PC-9 (cell line): ENCODE data around the gene GNPDA2. TPM values are rescaled to one million over a fixed set of nuclear protein-coding genes. Genes with fewer than 3 reads are reported as not detected.

Experiments used
- BruUV-seq: library from RNA; stranded (reverse); fragments of 400-500 nt; replicated peaks from 2 replicates; lab custom pipeline; 2021; lab: Mats Ljungman, UMichigan
- CTCF ChIA-PET: fragments of 300-600 bp; sonication (Branson Sonifier 250); formaldehyde crosslinking; loops from one replicate; lab custom pipeline; 2022; ENCODE audit warnings: antibody characterized with exemption; lab: Charles Lee
- POLR2A ChIA-PET: fragments of 300-600 bp; sonication (Branson Sonifier 250); formaldehyde crosslinking; loops from one replicate; lab custom pipeline; 2022; ENCODE audit warnings: antibody characterized with exemption; ENCODE audit not compliant: unreplicated experiment; lab: Charles Lee
- DNase-seq, 2 experiments: peaks; one replicate each; pipeline versions ENCODE4 v3.0.0 to v3.0.0-alpha.2; 2015 to 2022; ENCODE audit warnings: mixed read lengths in 1 of 2
- H2AFZ ChIP-seq: fragments of 200-600 bp; sonication (generic); 2 replicates; pipeline ENCODE4 v1.8.1; 2017; ENCODE audit warnings: antibody characterized with exemption
- H3F3A ChIP-seq: fragments of 200-600 bp; sonication (generic); 2 replicates; pipeline ENCODE4 v1.8.1; 2017; ENCODE audit warnings: antibody characterized with exemption, mild to moderate bottlenecking, low read depth; ENCODE audit not compliant: insufficient read depth
- H3K27ac ChIP-seq: fragments of 200-600 bp; sonication (generic); 2 replicates; pipeline ENCODE4 v1.6.1; 2016; ENCODE audit warnings: mixed run types
- H3K27me3 ChIP-seq: fragments of 200-600 bp; sonication (generic); 2 replicates; pipeline ENCODE4 v1.6.1; 2016; ENCODE audit warnings: low read depth, mixed run types; ENCODE audit not compliant: insufficient read depth
- H3K36me3 ChIP-seq: fragments of 200-600 bp; sonication (generic); 2 replicates; pipeline ENCODE4 v1.6.1; 2016; ENCODE audit warnings: low read depth, mixed run types
- H3K4me1 ChIP-seq: fragments of 200-600 bp; sonication (generic); replicated peaks from 2 replicates; pipeline ENCODE4 v1.6.1; 2016; ENCODE audit warnings: mixed run types; ENCODE audit not compliant: insufficient read depth
- H3K4me2 ChIP-seq: fragments of 200-600 bp; sonication (generic); 2 replicates; pipeline ENCODE4 v1.6.1; 2017; ENCODE audit warnings: mixed run types
- H3K4me3 ChIP-seq: fragments of 200-600 bp; sonication (generic); 2 replicates; pipeline ENCODE4 v1.6.1; 2016; ENCODE audit warnings: mixed run types
- H3K79me2 ChIP-seq: fragments of 200-600 bp; sonication (generic); 2 replicates; pipeline ENCODE4 v1.6.1; 2017; ENCODE audit warnings: low read depth, mixed run types
- H3K9me2 ChIP-seq: fragments of 200-600 bp; sonication (generic); 2 replicates; pipeline ENCODE4 v1.8.1; 2017; ENCODE audit warnings: mild to moderate bottlenecking; ENCODE audit not compliant: insufficient read depth
- H3K9me3 ChIP-seq: fragments of 200-600 bp; sonication (generic); 2 replicates; pipeline ENCODE4 v1.8.1; 2016; ENCODE audit warnings: low read depth; ENCODE audit not compliant: insufficient read depth
- H4K20me1 ChIP-seq: fragments of 200-600 bp; sonication (generic); 2 replicates; pipeline ENCODE4 v1.8.1; 2017; ENCODE audit not compliant: insufficient read depth
- EZH2 ChIP-seq: fragments of 200-600 bp; sonication (generic); IDR thresholded peaks from 2 replicates; pipeline ENCODE4 v1.8.0; 2017; ENCODE audit warnings: antibody characterized with exemption, low read depth
- intact Hi-C: fragments of 100-400 bp; cut with micrococcal nuclease; formaldehyde crosslinking; loops from one replicate; pipeline ENCODE4 v1.10.0; 2022; ENCODE audit not compliant: unreplicated experiment
- total RNA-seq: library from RNA; stranded (reverse); gene quantifications from 2 replicates; pipeline ENCODE4 v1.2.3, GENCODE V29; 2021
- TF ChIP-seq, protein P1 (sequence below): fragments of 200-600 bp; sonication (generic); conservative IDR thresholded peaks from 2 replicates; pipeline ENCODE4 v1.6.1; 2017; ENCODE audit warnings: mixed run types, antibody characterized with exemption, mild to moderate bottlenecking, moderate library complexity

GNPDA2 gene
- total RNA-seq, 1 experiment from 2014 or later = 14.6 TPM

DNA sequence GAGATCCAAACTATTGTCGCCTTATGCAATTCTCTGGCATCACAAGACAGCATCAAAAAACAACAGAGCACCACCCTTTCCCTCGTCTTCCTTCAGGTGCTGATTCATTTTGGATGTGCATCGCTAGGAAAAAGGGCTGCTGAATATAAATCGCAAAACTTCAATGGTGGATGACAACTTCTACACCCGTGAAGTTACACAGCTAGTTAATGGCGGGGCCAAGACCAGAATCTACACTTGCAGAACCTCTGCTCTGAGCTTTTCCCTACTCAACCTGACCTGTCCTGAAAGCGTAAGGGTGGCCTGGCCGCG is 674 bp downstream of the GNPDA2 start:
- peaks cover 20% of the 10 kb centered on the region for H3K79me2 ChIP-seq
- H2AFZ ChIP-seq = peak overlapping the region; percentile 98
- peak overlapping the region; percentile 89 for H3K4me3 ChIP-seq
- H3K27me3 ChIP-seq = no peaks in the 10 kb centered on the region
- no peaks in the 10 kb centered on the region; the same call in 1 of the 2 replicates for H4K20me1 ChIP-seq
- intact Hi-C loops = no loop called here
- H3K9me2 ChIP-seq = no peaks in the 10 kb centered on the region
- H3K27ac ChIP-seq = no peak overlapping the region
- ChIA-PET CTCF (no interaction called here), POLR2A (no interaction called here)
- peaks cover 18% of the 10 kb centered on the region; the same call in 1 of the 2 replicates for H3K4me1 ChIP-seq
- H3F3A ChIP-seq = no peaks in the 10 kb centered on the region
- H3K9me3 ChIP-seq = no peaks in the 10 kb centered on the region
- peak overlapping the region; percentile 94 for H3K4me2 ChIP-seq
- no TSS peak for BruUV-seq
- no peaks in the 10 kb centered on the region for H3K36me3 ChIP-seq
- TF ChIP-seq, protein P1, sequence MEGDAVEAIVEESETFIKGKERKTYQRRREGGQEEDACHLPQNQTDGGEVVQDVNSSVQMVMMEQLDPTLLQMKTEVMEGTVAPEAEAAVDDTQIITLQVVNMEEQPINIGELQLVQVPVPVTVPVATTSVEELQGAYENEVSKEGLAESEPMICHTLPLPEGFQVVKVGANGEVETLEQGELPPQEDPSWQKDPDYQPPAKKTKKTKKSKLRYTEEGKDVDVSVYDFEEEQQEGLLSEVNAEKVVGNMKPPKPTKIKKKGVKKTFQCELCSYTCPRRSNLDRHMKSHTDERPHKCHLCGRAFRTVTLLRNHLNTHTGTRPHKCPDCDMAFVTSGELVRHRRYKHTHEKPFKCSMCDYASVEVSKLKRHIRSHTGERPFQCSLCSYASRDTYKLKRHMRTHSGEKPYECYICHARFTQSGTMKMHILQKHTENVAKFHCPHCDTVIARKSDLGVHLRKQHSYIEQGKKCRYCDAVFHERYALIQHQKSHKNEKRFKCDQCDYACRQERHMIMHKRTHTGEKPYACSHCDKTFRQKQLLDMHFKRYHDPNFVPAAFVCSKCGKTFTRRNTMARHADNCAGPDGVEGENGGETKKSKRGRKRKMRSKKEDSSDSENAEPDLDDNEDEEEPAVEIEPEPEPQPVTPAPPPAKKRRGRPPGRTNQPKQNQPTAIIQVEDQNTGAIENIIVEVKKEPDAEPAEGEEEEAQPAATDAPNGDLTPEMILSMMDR = no peak
- no peak for TF ChIP-seq EZH2
- no peak for DNase-seq

DNA sequence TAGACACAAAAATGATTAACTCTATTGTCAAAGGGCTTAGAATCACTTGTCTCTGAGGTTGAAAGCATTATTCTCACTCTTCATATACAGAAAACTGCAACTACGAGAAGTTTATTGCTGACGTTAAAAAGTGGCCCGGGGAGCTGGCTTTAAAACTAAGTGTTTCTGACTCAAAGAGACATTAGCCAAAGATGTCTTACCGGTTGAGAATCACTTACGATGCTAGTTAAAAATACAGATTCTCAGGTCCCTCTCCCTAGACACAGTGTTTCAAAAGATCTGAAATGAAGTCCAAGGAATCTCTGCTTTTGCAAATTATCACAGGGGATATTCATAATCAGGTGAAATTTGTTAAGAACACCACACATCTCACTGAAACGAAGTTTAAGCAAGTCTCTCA is 1.2 kb downstream of the GNPDA2 start:
- Histone ChIP-seq H3K27me3 (no peaks in the 10 kb centered on the region), H3F3A (no peaks in the 10 kb centered on the region), H3K27ac (no peak overlapping the region), H3K9me3 (no peaks in the 10 kb centered on the region), H3K9me2 (no peaks in the 10 kb centered on the region), H2AFZ (peak overlapping the region; percentile 98; the same call in 1 of the 2 replicates), H4K20me1 (no peaks in the 10 kb centered on the region; the same call in 1 of the 2 replicates), H3K4me3 (peak overlapping the region; percentile 89), H3K79me2 (peaks cover 20% of the 10 kb centered on the region), H3K36me3 (no peaks in the 10 kb centered on the region), H3K4me1 (peaks cover 18% of the 10 kb centered on the region; the same call in 1 of the 2 replicates), H3K4me2 (peak overlapping the region; percentile 94)
- no TSS peak for BruUV-seq
- DNase-seq = no peak
- no peak for TF ChIP-seq EZH2
- TF ChIP-seq, protein P1 = no peak
- intact Hi-C loops = no loop called here
- ChIA-PET POLR2A (no interaction called here), CTCF (no interaction called here)

DNA sequence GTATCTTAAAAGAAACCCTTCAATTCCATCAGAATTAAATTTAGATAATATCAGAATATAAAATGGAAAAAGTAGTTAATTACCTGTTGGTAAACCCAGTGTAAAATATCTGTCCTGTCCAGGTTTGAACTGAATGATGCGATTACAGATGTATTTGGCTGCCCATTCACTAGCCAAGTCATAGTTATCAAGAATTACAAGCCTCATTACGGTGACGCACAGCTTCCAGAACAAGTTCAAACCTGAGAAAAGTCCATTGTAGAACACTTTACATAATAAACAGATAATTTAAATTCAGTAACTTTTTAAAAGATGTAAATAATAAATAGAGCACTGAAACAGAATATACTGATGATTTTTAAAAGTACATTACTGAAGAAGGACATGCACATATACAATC is 4.4 kb downstream of the GNPDA2 start:
- Histone ChIP-seq H3K27ac (no peak overlapping the region), H3K36me3 (no peaks in the 10 kb centered on the region), H3K79me2 (peaks cover 20% of the 10 kb centered on the region), H3K9me2 (no peaks in the 10 kb centered on the region), H3F3A (no peaks in the 10 kb centered on the region), H3K4me1 (peaks cover 12% of the 10 kb centered on the region; the same call in 1 of the 2 replicates), H3K27me3 (no peaks in the 10 kb centered on the region), H2AFZ (no peak overlapping the region), H4K20me1 (no peaks in the 10 kb centered on the region; the same call in 1 of the 2 replicates), H3K4me2 (no peak overlapping the region), H3K4me3 (no peak overlapping the region), H3K9me3 (no peaks in the 10 kb centered on the region)
- no peak for DNase-seq
- ChIA-PET CTCF (no interaction called here), POLR2A (no interaction called here)
- BruUV-seq = no TSS peak
- intact Hi-C loops = no loop called here
- TF ChIP-seq, protein P1 = no peak
- no peak for TF ChIP-seq EZH2
